ENCODE data around the gene QSER1.
"Not testable (repeated sequence)": the region's sequence is repeated elsewhere in the genome, so short reads cannot be mapped to it uniquely, and the experiment has no call there.

QSER1 gene

DNA sequence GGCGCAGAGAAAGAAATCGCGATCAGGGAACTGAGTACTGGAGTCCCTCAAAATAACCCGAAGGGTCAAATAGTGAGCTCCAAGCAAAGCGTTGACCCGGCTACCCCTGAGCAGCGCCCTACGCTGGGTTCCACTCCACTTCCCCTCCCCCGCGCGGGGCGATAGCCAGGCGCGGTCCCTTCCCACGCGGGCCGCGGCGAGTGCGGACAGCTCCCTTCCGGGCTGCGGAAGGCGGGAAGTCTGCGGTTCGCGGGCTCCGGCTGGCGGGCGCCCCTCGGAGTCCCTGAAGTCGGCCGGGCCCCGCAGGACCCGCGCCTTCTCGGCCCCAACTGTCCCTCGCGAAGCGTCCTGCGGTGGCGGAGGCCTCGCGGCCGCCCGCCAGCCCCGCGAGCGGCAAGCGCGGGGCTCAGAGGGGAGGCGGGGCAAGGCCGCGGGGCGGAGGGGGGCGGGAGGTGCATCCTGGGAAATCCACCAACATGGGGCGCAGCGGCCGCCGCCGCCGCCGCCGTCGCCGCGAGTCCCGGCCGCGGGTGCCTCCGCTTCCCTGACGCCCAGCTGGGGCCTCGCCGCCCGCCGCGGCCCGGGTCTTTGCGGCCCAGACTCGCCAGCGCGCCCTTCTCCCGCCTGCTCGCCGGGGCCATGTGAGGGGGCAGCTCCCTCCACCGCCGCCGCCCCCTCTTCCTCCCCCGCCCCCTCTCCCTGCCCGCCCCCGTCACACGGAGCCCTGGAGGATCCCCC is at the start of gene QSER1:
TSS of gene QSER1 (plus strand) at position 457 of the 738 bp plus-strand sequence. CDS start 315 bp downstream, outside the sequence.
- DNase-seq, result no peak

DNA sequence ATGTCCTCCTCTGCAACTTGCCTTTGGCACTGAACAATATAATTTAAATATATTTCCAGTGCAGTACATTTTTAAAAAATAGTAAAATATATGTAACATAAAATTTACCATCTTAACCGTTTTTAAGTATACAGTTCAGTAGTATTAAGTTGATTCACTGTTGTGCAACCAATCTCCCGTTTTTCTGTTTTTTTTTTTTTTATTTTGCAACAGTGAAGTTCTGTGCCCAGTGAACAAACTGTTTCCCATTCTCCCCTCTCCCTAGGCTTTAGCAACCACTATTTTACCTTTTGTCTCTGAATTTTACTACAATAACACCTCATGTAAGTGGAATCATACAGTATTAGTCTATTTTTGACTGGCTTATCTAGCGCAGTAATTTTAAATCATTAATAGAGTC is 49.1 kb upstream of the QSER1 start:
- DNase-seq, result no peak

DNA sequence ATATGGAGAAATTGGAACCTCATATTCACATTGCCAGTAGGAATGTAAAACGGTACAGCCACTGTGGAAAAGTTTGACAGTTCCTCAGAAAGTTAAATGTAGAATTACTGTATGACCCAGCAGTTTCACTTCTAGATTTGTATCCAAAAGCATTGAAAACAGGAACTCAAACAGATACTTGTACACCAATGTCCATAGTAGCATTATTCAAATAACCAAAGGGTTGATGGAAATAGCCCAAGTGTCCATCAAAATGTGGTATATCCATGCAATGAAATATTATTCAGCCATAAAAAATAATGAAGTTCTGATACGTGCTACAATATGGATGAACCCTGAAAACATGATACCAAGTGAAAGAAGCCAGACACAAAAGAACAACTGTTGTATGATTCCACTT is 45.1 kb upstream of the QSER1 start:
- DNase-seq, result no peak

DNA sequence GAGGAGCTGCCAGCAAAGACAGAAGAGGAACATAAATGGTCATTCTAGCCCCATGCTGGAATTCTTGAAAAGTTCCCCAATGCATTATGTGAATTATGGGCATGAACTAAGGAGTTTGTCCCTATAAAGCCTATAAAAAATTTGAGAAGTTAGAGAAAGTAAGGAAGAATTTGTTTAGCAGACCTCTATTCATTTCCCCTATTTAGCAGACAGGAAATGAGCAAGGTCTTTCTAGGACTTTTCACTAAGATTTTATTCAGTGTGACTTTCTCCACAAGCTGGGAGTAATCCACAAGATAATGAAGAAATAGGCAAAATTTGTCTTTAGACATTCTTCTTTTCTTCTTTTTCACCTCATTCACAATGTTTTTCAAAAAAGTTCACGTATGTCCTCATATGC is 42.9 kb upstream of the QSER1 start:
- no peak for DNase-seq

DNA sequence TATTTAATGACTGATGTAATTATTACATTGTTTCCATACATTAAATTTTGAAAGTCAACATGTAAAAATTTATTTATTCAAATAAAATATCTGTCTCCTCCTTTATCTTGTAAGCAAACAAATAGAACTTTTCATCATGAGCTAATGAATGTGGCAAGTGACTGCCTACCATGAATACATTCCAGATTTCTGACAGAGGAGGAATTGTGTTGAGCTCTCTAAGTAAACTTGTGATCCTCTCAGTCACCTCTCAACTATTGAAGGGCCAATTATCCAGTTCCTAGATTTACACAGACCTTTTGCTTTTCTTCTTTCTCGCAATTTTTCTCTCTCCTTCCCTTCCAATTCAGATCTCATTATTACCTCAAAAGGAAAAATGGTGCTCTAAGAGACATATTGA is 41.4 kb upstream of the QSER1 start:
- no peak for DNase-seq

DNA sequence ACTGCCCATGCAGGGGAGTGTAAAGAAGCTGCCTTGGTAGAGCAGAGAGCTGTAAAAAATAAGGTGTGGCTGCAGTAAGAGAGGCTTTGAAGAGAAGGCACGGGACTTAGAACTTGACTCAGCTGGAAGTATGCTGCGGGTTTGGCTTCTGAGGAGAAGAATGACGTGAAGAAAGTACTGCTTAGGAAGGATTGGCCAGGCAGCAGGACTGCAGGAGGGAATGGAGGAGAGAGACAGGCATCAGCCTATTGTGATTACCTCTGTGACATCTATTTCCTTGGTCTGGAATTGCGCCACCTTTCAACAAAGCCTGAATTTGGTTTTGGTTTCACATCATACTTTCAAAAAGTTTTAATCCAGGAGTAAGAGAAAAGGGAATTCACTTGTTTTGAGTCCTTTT is 40.4 kb upstream of the QSER1 start:
- DNase-seq, result no peak

DNA sequence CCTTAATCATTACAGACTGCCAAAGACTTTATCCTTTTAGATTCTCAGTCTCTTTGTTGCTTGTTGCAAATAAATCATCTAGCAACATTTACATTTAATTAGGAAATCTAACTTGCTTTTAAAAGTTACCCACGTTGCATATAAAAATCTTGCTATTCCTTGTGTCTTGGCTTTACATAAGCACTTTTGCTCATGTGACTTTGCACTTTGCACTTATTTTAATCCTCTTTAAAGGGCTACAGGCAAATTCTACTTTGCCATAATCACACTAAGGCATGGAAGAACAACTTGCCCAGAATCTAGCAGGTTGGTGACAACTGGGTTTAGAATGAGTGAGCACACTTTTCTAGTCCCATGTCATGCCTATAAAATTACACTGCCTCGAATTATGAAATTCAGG is 37.0 kb upstream of the QSER1 start:
- no peak for DNase-seq

DNA sequence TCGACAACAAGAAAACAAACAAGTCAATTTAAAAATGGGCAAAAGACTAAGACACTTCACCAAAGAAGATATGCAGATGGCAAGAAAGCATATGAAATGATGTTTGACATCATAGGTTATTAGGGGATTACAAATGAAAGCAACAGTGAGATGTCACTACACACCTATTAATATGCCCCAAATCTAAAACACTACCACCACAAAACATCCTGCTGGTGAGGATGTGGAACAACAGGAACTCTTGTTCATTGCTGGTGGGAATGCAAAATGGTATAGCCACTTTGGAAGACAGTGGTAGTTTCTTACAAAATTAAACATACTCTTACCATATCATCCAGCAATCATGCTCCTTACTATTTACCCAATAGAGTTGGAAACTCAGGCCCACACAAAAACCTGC is 33.9 kb upstream of the QSER1 start:
- DNase-seq, result no peak

DNA sequence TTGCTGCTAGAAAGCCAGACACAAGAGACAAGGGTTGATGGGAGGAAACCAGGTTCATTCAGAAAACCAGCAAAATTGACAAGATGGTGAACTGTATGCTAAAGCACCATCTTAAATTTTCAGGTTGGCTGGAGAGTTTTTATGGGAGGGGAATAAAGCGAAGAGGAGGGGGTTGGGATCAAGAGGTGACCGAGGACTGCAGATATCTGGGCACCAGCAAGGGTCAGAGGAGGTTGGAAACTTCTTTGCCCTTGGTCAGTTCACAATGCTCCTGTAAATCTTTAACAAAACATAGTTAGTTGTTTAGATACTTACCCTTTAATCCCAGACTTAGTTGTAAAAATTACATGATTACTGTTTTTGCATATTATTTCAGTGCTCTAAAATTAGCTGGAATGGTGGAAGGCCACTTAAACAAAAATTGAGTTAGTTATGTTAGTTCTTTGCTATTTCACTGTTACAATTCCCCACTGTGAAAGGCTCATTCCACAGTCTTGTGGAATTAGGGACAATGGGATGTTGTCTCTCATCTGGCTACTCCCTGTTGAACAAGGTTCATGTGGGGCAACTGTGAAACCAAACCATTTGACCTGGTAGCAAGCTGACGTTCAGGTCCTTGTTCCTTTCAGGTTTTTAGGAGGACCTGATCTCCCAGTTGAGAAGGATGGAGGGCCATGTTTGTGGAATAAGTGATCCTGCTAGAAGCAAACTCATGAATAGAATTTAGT is 30.6 kb upstream of the QSER1 start:
- DNase-seq, result no peak

DNA sequence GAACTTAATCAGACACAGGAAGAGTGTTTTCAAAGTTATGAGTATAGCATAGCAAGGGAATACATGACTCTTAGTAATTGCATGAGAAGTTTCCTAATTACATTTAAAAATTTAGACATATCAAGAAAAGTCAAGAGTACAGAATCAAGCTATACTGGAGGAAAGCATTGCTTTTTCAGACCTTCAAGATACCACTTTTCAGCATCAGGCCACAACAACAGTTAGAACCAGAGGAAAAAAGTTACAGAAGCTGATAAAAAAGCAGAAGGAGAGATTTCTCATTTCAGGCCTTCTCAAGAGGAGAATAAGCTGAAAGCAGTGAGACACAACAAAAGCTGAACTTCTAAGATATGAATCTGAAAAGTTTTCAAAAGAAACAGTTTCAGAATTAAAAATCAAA is 28.1 kb upstream of the QSER1 start:
- no peak for DNase-seq

DNA sequence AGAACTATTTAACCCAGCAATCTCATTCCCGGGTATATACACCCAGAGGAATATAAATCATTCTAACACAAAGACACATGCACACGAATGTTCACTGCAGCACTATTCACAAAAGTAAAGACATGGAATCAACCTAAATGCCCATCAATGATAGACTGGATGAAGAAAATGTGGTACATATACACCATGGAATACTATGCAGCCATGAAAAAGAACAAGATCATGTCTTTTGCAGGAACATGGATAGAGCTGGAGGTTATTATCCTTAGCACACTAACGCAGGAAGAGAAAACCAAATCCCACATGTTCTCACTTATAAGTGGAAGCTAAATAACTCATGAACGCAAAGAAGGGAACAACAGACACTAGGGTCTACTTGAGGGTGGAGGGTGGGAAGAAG is 23.9 kb upstream of the QSER1 start:
- DNase-seq, result not testable (repeated sequence)

DNA sequence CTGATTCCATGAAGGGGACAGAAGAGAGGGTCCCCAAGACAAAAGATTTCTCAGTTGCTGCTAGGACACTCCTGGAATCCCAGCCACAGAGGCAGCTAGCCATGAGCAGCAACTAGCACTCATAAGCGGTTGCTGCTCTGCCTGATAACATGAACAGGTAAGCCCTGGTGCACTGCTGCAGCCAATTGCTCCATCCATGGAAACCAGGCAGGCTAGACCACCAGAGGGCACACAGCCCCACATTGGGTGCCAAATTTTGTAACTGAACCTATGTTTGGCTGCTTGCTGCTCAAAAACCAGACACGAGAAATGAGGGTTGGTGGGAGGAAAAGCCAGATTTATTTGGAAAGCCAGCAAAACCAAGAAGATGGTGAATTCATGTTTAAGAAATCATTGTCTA is 21.9 kb upstream of the QSER1 start:
- no peak for DNase-seq

DNA sequence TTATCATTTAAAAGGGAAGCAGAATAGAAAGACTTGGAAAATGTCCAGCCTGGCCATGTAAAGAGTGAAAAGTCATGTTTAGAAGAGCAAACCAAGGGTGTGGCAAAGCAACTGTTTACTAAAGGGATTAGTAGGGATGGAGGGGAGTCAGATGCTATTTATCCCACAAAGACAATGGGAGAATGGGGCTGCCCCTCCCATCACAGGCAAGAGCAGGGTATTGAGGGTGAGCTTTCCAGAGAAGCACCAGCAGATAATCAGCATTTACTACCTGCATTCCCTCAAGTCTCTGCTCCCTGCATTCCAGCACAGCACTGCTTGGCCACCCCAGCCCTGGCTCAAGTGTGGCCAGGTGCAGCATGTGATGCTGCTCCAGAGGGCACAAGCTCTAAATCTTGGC is 18.5 kb upstream of the QSER1 start:
- no peak for DNase-seq

DNA sequence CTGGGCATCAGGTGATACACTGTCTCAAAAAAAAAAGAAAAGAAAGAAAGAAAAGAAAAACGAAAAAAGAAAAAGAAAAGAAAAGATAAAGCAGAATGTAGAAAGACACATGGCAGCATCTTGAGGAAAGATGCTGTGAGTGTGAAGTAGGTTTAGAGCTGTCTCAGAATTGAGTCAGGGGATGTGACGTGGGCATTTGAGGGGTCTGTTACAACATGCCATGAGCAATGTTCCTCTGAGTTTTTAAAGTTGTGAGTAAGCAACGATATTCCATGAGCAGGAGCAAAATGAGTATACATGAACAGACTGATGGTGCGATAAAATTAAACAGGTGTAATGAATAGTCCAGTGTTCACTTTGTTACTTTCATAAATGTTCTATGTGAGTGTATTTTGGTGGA is 11.3 kb upstream of the QSER1 start:
- no peak for DNase-seq

DNA sequence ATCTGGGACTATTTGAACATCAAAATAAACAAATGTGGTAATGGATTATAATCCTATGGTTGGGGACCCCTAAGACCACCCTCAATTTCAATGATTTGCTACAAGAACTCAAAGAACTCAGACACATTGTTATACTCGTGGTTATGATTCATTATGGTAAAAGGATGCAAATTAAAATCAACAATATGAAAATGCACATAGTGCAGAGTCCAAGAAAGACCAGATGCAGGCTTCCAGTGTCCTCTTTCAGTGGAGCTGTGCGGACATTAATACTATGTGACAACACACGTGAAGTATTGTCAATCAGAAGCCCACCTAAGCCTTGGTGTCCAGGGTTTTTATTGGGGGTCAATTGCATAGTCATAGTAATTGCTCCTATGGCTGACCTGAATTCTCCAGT is 9.2 kb upstream of the QSER1 start:
- no peak for DNase-seq

DNA sequence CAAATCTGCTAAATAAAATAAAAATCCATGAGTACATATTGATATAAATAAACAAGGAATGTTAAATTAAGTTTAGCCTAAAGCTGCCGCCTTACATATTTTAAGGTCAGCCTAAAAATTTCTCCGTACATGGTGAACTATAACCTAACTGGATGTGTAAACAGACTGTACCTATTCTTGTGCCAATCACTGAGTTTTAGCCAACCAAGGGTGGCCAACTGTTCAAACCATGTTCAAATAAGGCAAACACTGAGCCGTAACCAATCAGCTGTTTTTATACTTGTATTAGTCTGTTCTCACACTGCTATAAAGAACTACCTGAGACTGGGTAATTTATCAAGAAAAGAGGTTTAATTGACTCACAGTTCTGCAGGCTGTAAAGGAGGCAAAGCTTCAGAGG is 8.6 kb upstream of the QSER1 start:
- no peak for DNase-seq

DNA sequence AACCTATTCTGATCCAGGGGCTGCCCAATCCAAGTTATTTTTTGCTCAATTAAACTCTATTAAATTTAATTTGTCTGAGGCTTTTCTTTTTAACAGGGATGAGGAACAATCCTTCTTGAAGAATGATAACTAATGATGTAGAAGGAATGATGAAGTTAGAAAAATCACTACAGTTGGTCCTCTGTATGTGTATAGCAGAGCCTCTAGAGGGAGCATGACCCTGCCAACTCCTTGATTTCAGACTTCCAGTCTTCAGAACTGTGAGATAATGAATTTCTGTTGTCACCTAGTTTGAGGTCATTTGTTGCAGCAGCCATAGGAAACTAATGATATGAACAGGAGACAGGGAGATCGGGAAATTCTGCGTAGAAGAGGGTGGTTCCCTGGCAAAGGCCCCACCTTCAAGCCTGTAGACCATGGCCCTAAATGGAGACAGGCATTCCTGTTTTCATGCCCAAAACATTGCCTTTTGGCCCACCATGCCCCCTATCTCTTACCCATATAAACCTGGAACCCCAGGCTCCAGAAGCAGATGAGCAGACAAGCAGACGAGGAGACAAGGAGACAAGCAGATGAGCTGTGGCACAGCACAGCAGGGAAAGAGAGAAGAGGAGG is 7.7 kb upstream of the QSER1 start:
- DNase-seq, result no peak

DNA sequence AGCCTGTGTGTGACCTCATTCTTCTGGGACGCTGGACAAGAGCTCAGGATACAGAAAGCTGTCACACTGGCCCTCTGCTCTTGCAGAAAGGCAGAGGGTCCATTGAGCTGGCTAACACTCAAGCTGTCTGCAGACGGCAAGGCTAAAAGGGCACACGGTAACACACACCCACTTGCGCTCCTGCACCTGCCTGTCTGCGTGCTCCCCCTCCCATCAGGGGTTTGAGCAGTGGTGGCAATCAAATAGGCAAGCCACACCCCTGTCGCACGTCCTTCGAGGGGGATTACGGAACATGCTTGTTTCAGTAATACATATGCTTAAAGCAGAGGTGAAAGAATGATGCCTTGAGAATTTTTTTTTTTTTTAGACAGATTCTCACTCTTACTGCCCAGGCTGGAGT is 7.1 kb upstream of the QSER1 start:
- no peak for DNase-seq

DNA sequence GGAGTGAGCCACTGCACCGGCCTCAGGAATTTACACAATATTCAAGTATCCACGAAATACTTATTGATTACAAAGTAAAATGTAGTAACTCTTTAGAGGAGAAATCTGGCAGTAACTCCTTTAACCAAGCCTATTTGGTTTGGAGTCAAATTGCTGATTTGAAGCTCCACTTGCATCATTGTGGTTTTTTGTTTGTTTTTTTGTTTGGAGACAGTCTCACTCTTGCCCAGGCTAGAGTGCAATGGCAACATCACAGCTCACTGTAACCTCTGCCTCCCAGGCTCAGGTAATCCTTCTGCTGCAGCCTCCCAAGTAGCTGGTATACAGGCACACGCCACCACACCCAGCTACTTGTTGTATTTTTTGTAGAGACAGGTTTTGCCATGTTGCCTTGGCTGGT is 6.4 kb upstream of the QSER1 start:
- no peak for DNase-seq

DNA sequence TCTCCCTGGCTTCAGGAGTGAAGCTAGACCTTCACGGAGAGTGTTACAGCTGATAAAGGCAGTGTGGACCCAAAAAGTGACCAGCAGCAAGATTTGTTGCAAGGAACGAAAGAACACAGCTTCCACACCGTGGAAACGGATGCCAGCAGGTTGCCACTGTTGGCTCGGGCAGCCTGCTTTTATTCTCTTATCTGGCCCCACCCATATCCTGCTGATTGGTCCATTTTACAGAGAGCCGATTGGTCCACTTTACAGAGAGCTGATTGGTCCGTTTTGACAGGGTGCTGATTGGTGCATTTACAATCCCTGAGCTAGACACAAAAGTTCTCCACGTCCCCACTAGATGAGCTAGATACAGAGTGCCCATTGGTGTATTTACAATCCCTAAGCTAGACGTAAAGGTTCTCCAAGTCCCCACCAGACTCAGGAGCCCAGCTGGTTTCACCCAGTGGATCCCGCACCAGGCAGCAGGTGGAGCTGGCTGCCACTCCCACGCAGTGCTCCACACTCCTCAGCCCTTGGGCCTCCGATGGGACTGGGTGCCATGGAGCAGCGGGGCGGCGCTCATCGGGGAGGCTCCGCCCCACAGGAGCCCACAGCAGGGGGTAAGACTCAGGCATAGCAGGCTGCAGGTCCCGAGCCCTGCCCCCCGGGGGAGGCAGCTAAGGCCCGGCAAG is 4.8 kb upstream of the QSER1 start:
- DNase-seq, result not testable (repeated sequence)

DNA sequence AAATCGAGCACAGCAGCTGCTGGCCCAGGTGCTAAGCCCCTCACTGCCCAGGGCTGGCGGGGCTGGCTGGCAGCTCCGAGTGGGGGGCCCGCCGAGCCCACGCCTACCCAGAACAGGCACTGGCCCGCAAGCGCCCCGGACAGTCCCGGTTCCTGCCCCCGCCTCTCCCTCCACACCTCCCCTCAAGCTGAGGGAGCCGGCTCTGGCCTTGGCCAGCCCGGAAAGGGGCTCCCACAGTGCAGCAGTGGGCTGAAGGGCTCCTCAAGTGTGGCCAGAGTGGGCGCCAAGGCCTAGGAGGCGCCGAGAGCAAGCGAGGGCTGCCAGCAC is 4.3 kb upstream of the QSER1 start:
- DNase-seq, result not testable (repeated sequence)

DNA sequence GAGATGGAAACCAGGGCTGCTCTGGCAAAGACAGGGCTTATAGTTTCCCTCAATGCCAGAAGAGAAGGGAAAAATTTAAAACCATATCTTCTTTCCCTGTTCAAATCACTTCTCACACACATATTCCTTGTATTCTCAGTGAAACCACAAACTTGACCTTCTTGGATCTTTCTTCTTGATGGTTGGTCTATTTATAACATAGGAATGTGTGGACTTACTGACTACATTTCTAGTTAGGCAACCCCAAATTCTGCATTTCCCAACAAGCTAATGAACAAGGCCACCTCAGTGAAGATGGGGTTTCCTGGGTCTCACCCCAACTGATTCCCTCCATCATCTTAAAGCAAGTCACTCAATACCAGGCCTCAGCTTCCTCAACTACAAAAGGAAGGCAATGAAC is 3.8 kb upstream of the QSER1 start:
- no peak for DNase-seq

DNA sequence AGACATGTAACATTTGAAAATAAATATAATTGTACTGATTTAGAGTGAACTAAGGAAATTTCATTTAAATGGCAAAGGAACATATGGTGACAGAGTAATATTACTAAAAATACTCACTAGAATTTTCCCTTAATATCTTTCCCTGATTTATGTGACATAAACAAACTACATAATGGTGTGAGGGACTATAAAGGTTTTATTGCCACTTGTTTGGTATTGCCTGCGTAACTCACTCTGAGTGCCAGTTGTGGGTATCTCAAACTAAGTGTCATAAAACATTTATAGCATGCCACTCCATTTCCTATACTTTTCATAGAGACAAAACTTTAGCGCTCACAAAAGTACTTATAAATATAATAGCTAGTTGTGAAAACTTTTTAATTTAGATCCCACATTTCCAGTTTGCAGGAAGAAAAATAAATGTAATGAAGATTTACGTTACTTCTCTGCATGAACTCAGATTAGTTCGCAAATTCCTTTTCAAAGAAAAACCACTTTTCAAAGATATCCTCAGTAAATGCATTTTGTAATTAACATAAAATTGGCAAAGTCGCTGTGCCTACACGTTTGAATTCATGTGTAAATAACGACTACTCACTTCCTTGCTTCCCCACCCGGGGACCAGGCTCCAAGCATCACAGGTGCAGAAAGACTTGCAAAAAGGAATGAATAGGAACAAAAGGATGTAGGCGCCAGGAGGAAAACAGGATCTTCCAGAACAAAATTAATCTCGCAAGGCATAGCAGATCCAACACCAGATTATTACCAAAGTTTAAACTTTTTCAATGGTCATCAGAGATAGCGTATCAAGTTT is 1.6 kb upstream of the QSER1 start:
- peak; percentile 81 for DNase-seq

Data from NCI-H1417 treated with DMSO at 0.1 percent for 48 hours (cell line).